Measurements from ENCODE around the gene CES2. TPM values are rescaled to one million over a fixed set of nuclear protein-coding genes. Genes with fewer than 3 reads are reported as not detected.
"Not testable (repeated sequence)": the region's sequence is repeated elsewhere in the genome, so short reads cannot be mapped to it uniquely, and the experiment has no call there.

Gene CES2
- polyA plus RNA-seq, 3 donors: 41.5 to 50.6 (median 43.1) TPM

DNA sequence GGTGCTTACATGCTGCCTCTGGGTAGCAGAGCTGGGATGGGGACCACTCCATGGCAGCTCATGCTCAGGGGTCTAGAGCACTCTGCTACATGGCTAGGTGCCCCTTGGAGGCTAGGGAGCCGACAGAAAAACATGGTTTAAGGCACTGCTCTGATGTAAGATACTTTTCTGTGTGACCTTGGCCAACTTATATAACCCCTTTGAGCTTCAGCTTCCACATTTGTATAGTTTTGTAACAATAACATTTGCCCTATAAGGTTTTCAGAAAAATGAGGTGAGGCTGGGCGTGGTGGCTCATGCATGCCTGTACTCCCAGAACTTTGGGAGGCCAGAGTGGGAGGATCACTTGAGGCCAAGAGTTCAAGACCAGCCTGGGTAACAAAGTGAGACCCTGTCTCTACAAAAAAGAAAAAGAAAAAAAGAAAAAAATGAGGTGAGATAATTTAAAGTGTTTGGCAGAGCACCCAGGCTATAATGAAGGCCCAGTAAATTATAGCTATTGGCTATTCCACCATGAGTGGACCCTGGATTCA, 56.3 kb downstream of the CES2 start:
- DNase-seq (ENCODE audit: extremely low read depth in 1 of 11, low read depth in 9 of 11, low spot score in 4 of 11): no peak

DNA sequence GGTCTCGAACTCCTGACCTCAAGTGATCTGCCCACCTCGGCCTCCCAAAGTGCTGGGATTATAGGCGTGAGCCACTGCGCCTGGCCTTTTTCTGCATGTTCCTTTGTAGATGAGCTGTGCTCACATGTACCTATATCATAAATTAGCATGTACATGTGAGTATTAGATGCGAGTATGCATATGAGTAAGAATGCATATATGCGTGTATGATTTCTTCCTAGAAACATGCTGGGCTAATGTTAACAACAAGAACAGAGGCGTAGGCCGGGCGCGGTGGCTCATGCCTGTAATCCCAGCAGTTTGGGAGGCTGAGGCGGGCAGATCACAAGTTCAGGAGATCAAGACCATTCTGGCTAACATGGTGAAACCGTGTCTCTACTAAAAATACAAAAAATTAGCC, 58.2 kb downstream of the CES2 start:
- DNase-seq (ENCODE audit: extremely low read depth in 1 of 11, low read depth in 9 of 11, low spot score in 4 of 11): not testable (repeated sequence)

Other genes starting within 250 kb of the CES2 start
- 10 to 100 TPM; 65.0 to 70.8 (median 67.1) TPM for gene CMTM4, start 238.8 kb upstream of the CES2 start, polyA plus RNA-seq (ENCODE audit: insufficient read length in 3 of 3)
- gene DYNC1LI2, start 183.9 kb upstream of the CES2 start, polyA plus RNA-seq (ENCODE audit: insufficient read length in 3 of 3): 100 to 1,000 TPM; 109 to 156 (median 115) TPM
- under 1 TPM in 1 of 3 donors, not detected in 2; 0.20 TPM for gene TERB1, start 133.9 kb upstream of the CES2 start, polyA plus RNA-seq (ENCODE audit: insufficient read length in 3 of 3)
- 10 to 100 TPM; 78.3 to 99.4 (median 94.8) TPM for gene NAE1, start 104.5 kb upstream of the CES2 start, polyA plus RNA-seq (ENCODE audit: insufficient read length in 3 of 3)
- gene CA7, start 91.1 kb upstream of the CES2 start, polyA plus RNA-seq (ENCODE audit: insufficient read length in 3 of 3): under 1 TPM; 0.28 to 0.45 (median 0.32) TPM
- 10 to 100 TPM; 12.2 to 17.0 (median 13.2) TPM for gene PDP2, start 55.0 kb upstream of the CES2 start, polyA plus RNA-seq (ENCODE audit: insufficient read length in 3 of 3)
- 100 to 1,000 TPM; 215 to 316 (median 241) TPM for gene CDH16, start 16.6 kb upstream of the CES2 start, polyA plus RNA-seq (ENCODE audit: insufficient read length in 3 of 3)
- gene RRAD, start 10.0 kb upstream of the CES2 start, polyA plus RNA-seq (ENCODE audit: insufficient read length in 3 of 3): 1 to 10 TPM; 2.2 to 4.1 (median 2.4) TPM
- gene CIAO2B, start 1.1 kb upstream of the CES2 start, polyA plus RNA-seq (ENCODE audit: insufficient read length in 3 of 3): 100 to 1,000 TPM in 2 of 3 donors, 10 to 100 TPM in 1; 81.7 to 105 (median 103) TPM
- gene CES3, start 25.8 kb downstream of the CES2 start, polyA plus RNA-seq (ENCODE audit: insufficient read length in 3 of 3): 1 to 10 TPM; 2.1 to 5.1 (median 2.8) TPM
- gene CES4A, start 53.1 kb downstream of the CES2 start, polyA plus RNA-seq (ENCODE audit: insufficient read length in 3 of 3): 10 to 100 TPM in 1 of 3 donors, 1 to 10 TPM in 2; 7.6 to 13.5 (median 8.5) TPM
- gene CBFB, start 93.6 kb downstream of the CES2 start, polyA plus RNA-seq (ENCODE audit: insufficient read length in 3 of 3): 10 to 100 TPM; 71.7 to 76.4 (median 75.3) TPM
- gene PHAF1, start 174.4 kb downstream of the CES2 start, polyA plus RNA-seq (ENCODE audit: insufficient read length in 3 of 3): 10 to 100 TPM; 23.9 to 28.2 (median 25.0) TPM
- gene B3GNT9, start 215.5 kb downstream of the CES2 start, polyA plus RNA-seq (ENCODE audit: insufficient read length in 3 of 3): 10 to 100 TPM in 1 of 3 donors, 1 to 10 TPM in 2; 8.9 to 12.1 (median 9.8) TPM
- 1 to 10 TPM; 3.6 to 6.9 (median 4.8) TPM for gene TRADD, start 224.4 kb downstream of the CES2 start, polyA plus RNA-seq (ENCODE audit: insufficient read length in 3 of 3)
- gene FBXL8, start 224.4 kb downstream of the CES2 start, polyA plus RNA-seq (ENCODE audit: insufficient read length in 3 of 3): 1 to 10 TPM; 1.2 to 2.8 (median 1.9) TPM
- 1 to 10 TPM; 1.6 to 3.8 (median 1.8) TPM for gene HSF4, start 229.2 kb downstream of the CES2 start, polyA plus RNA-seq (ENCODE audit: insufficient read length in 3 of 3)
- 1 to 10 TPM; 4.9 to 7.6 (median 6.1) TPM for gene NOL3, start 235.0 kb downstream of the CES2 start, polyA plus RNA-seq (ENCODE audit: insufficient read length in 3 of 3)
- 10 to 100 TPM; 37.9 to 60.3 (median 41.5) TPM for gene MATCAP1, start 248.4 kb downstream of the CES2 start, polyA plus RNA-seq (ENCODE audit: insufficient read length in 3 of 3)